Body of pancreas (tissue), 4 donors: ENCODE measurements around the gene ARFGAP3.

Experiments
- CTCF ChIP-seq, 7 experiments: fragments of 450-650 bp in 4 of 7; fragments of 200-600 bp in 3 of 7; sonication (generic) in 3 of 7; IDR thresholded peaks; one replicate each; pipeline ENCODE4 v1.5.1; 2016 to 2019; ENCODE audit warnings: antibody characterized with exemption in 7 of 7
- POLR2A ChIP-seq, 3 donors: fragments of 450-650 bp; IDR thresholded peaks; one replicate each; pipeline ENCODE4 v1.6.1; 2016; ENCODE audit warnings: antibody characterized with exemption in 3 of 3, mild to moderate bottlenecking in 2 of 3

- TF ChIP-seq CTCF (IDR thresholded peaks at IDR 0.05) (no peak), POLR2A (IDR thresholded peaks at IDR 0.05) (no peak)
Observed at GRCh38 chr22:42871146-42872050, 14.3 kb upstream of the ARFGAP3 start.
